Stimulated activated CD4-positive, alpha-beta T cell treated with anti-CD3 and anti-CD28 coated beads, Interleukin-4, amount 100 ng/mL, for 24 hours (primary cell): ENCODE data around the gene PZP.

Source experiments
- DNase-seq: peaks from one replicate; pipeline ENCODE4 v3.0.0-alpha.2; 2020

Gene PZP

GRCh38 chr12:9122091-9122609, 86.0 kb downstream of the PZP start:
- no peak for DNase-seq

GRCh38 chr12:9120487-9121184, 87.6 kb downstream of the PZP start:
- DNase-seq = no peak

- DNase-seq = peak; percentile 4
Measured at GRCh38 chr12:9118158-9118557, 90.0 kb downstream of the PZP start.

- no peak for DNase-seq
Measured at GRCh38 chr12:9115731-9116559, 92.2 kb downstream of the PZP start, which contains the start of gene A2M. TSS of gene A2M (minus strand) at chr12:9115919. CDS start at chr12:9115849, 70 bp downstream.

GRCh38 chr12:9114946-9115345, 93.2 kb downstream of the PZP start:
- DNase-seq = no peak

- no peak for DNase-seq
Measured at GRCh38 chr12:9113987-9114309, 94.2 kb downstream of the PZP start.

GRCh38 chr12:9113296-9113986, 94.8 kb downstream of the PZP start:
- no peak for DNase-seq

- DNase-seq = no peak
Measured at GRCh38 chr12:9112076-9112853, 95.9 kb downstream of the PZP start.

- no peak for DNase-seq
Measured at GRCh38 chr12:9111525-9111924, 96.7 kb downstream of the PZP start.

GRCh38 chr12:9109737-9110491, 98.3 kb downstream of the PZP start:
- DNase-seq = no peak

GRCh38 chr12:9109213-9109522, 99.0 kb downstream of the PZP start:
- DNase-seq = no peak

GRCh38 chr12:9108504-9109212, 99.5 kb downstream of the PZP start:
- DNase-seq = no peak

GRCh38 chr12:9107542-9107873, 100.7 kb downstream of the PZP start:
- DNase-seq = no peak

- DNase-seq = no peak
Measured at GRCh38 chr12:9106610-9107541, 101.3 kb downstream of the PZP start.

- no peak for DNase-seq
Measured at GRCh38 chr12:9106067-9106466, 102.1 kb downstream of the PZP start.

- no peak for DNase-seq
Measured at GRCh38 chr12:9104767-9105423, 103.3 kb downstream of the PZP start.

GRCh38 chr12:9104087-9104486, 104.1 kb downstream of the PZP start:
- no peak for DNase-seq

GRCh38 chr12:9103050-9103849, 104.9 kb downstream of the PZP start:
- no peak for DNase-seq
